ENCODE results near the gene NSMCE4A.
A peak's percentile ranks its signal among the peaks of the same experiment; 100 is the strongest.
"Not testable (repeated sequence)": the region's sequence is repeated elsewhere in the genome, so short reads cannot be mapped to it uniquely, and the experiment has no call there.

NSMCE4A gene

GRCh38 chr10:121941532-121941931 is 33.5 kb downstream of the NSMCE4A start:
- Histone ChIP-seq H3K79me2 (ENCODE audit: insufficient read depth, low read length) (no peaks in the 10 kb centered on the region), H2AFZ (ENCODE audit: low read length) (no peak overlapping the region), H3K9me3 (ENCODE audit: insufficient read depth, low read depth, low read length) (no peaks in the 10 kb centered on the region), H3K36me3 (ENCODE audit: insufficient read depth, low read length) (no peaks in the 10 kb centered on the region), H3K9me2 (replicated peaks; ENCODE audit: low read depth, low read length) (no peaks in the 10 kb centered on the region), H3K4me1 (ENCODE audit: insufficient read depth, low read length, poor library complexity, severe bottlenecking) (no peaks in the 10 kb centered on the region), H3F3A (ENCODE audit: low read depth) (no peaks in the 10 kb centered on the region), H3K9ac (ENCODE audit: low read depth, low read length, poor library complexity, severe bottlenecking) (no peak overlapping the region), H3K4me3 (ENCODE audit: low read length, poor library complexity, severe bottlenecking) (no peak overlapping the region), H3K4me2 (ENCODE audit: low read depth, low read length, poor library complexity, severe bottlenecking) (no peak overlapping the region), H3K27me3 (ENCODE audit: insufficient read depth, low read length, poor library complexity, severe bottlenecking) (no peaks in the 10 kb centered on the region), H4K20me1 (ENCODE audit: insufficient read depth, low read length, poor library complexity, severe bottlenecking) (no peaks in the 10 kb centered on the region)
- TF ChIP-seq EZH2phosphoT487 (IDR thresholded peaks at IDR 0.05; ENCODE audit: borderline replicate concordance) (no peak), CTCF (conservative IDR thresholded peaks at IDR 0.05; ENCODE audit: low read length) (no peak)

- no peaks in the 10 kb centered on the region for H3K27me3 ChIP-seq (ENCODE audit: insufficient read depth, low read length, poor library complexity, severe bottlenecking)
- no peak overlapping the region for H3K4me3 ChIP-seq (ENCODE audit: low read length, poor library complexity, severe bottlenecking)
- no peak overlapping the region for H3K4me2 ChIP-seq (ENCODE audit: low read depth, low read length, poor library complexity, severe bottlenecking)
- H2AFZ ChIP-seq (ENCODE audit: low read length): no peak overlapping the region
- H3K9me2 ChIP-seq (replicated peaks; ENCODE audit: low read depth, low read length): no peaks in the 10 kb centered on the region
- H3F3A ChIP-seq (ENCODE audit: low read depth): no peaks in the 10 kb centered on the region
- H3K9me3 ChIP-seq (ENCODE audit: insufficient read depth, low read depth, low read length): no peaks in the 10 kb centered on the region
- no peaks in the 10 kb centered on the region for H3K36me3 ChIP-seq (ENCODE audit: insufficient read depth, low read length)
- H3K4me1 ChIP-seq (ENCODE audit: insufficient read depth, low read length, poor library complexity, severe bottlenecking): no peaks in the 10 kb centered on the region
- no peaks in the 10 kb centered on the region for H3K79me2 ChIP-seq (ENCODE audit: insufficient read depth, low read length)
- TF ChIP-seq CTCF (conservative IDR thresholded peaks at IDR 0.05; ENCODE audit: low read length): no peak
- TF ChIP-seq EZH2phosphoT487 (IDR thresholded peaks at IDR 0.05; ENCODE audit: borderline replicate concordance): no peak
- no peaks in the 10 kb centered on the region for H4K20me1 ChIP-seq (ENCODE audit: insufficient read depth, low read length, poor library complexity, severe bottlenecking)
- H3K9ac ChIP-seq (ENCODE audit: low read depth, low read length, poor library complexity, severe bottlenecking): no peak overlapping the region
Observed at GRCh38 chr10:121936295-121936694, 38.7 kb downstream of the NSMCE4A start.

GRCh38 chr10:121935702-121936101 is 39.3 kb downstream of the NSMCE4A start:
- no peaks in the 10 kb centered on the region for H3K36me3 ChIP-seq (ENCODE audit: insufficient read depth, low read length)
- H3K9ac ChIP-seq (ENCODE audit: low read depth, low read length, poor library complexity, severe bottlenecking): no peak overlapping the region
- no peaks in the 10 kb centered on the region for H4K20me1 ChIP-seq (ENCODE audit: insufficient read depth, low read length, poor library complexity, severe bottlenecking)
- H3K4me1 ChIP-seq (ENCODE audit: insufficient read depth, low read length, poor library complexity, severe bottlenecking): no peaks in the 10 kb centered on the region
- no peaks in the 10 kb centered on the region for H3K9me2 ChIP-seq (replicated peaks; ENCODE audit: low read depth, low read length)
- TF ChIP-seq EZH2phosphoT487 (IDR thresholded peaks at IDR 0.05; ENCODE audit: borderline replicate concordance) (no peak), CTCF (conservative IDR thresholded peaks at IDR 0.05; ENCODE audit: low read length) (no peak)
- no peaks in the 10 kb centered on the region for H3F3A ChIP-seq (ENCODE audit: low read depth)
- H2AFZ ChIP-seq (ENCODE audit: low read length): no peak overlapping the region
- H3K4me3 ChIP-seq (ENCODE audit: low read length, poor library complexity, severe bottlenecking): no peak overlapping the region
- H3K27me3 ChIP-seq (ENCODE audit: insufficient read depth, low read length, poor library complexity, severe bottlenecking): no peaks in the 10 kb centered on the region
- no peaks in the 10 kb centered on the region for H3K9me3 ChIP-seq (ENCODE audit: insufficient read depth, low read depth, low read length)
- no peak overlapping the region for H3K4me2 ChIP-seq (ENCODE audit: low read depth, low read length, poor library complexity, severe bottlenecking)
- no peaks in the 10 kb centered on the region for H3K79me2 ChIP-seq (ENCODE audit: insufficient read depth, low read length)

- H4K20me1 ChIP-seq (ENCODE audit: insufficient read depth, low read length, poor library complexity, severe bottlenecking); H3K9me3 ChIP-seq (ENCODE audit: insufficient read depth, low read depth, low read length); H3K36me3 ChIP-seq (ENCODE audit: insufficient read depth, low read length); H3F3A ChIP-seq (ENCODE audit: low read depth); H2AFZ ChIP-seq (ENCODE audit: low read length); H3K9me2 ChIP-seq (replicated peaks; ENCODE audit: low read depth, low read length); H3K27me3 ChIP-seq (ENCODE audit: insufficient read depth, low read length, poor library complexity, severe bottlenecking): not testable (repeated sequence)
- peak overlapping the region; percentile 41 for H3K9ac ChIP-seq (ENCODE audit: low read depth, low read length, poor library complexity, severe bottlenecking)
- peak overlapping the region; percentile 96 for H3K4me2 ChIP-seq (ENCODE audit: low read depth, low read length, poor library complexity, severe bottlenecking)
- peak overlapping the region; percentile 84 for H3K4me3 ChIP-seq (ENCODE audit: low read length, poor library complexity, severe bottlenecking)
- H3K4me1 ChIP-seq (ENCODE audit: insufficient read depth, low read length, poor library complexity, severe bottlenecking): peaks cover 16% of the 10 kb centered on the region
- H3K79me2 ChIP-seq (ENCODE audit: insufficient read depth, low read length): peaks cover 39% of the 10 kb centered on the region
Observed at GRCh38 chr10:121930268-121931085, 44.5 kb downstream of the NSMCE4A start.

GRCh38 chr10:121929585-121930267 is 45.3 kb downstream of the NSMCE4A start:
- not testable (repeated sequence) for H3K9me2 ChIP-seq (replicated peaks; ENCODE audit: low read depth, low read length); H4K20me1 ChIP-seq (ENCODE audit: insufficient read depth, low read length, poor library complexity, severe bottlenecking); H3K9me3 ChIP-seq (ENCODE audit: insufficient read depth, low read depth, low read length); H2AFZ ChIP-seq (ENCODE audit: low read length); H3K27me3 ChIP-seq (ENCODE audit: insufficient read depth, low read length, poor library complexity, severe bottlenecking); H3F3A ChIP-seq (ENCODE audit: low read depth); H3K36me3 ChIP-seq (ENCODE audit: insufficient read depth, low read length)
- Histone ChIP-seq H3K4me2 (ENCODE audit: low read depth, low read length, poor library complexity, severe bottlenecking) (peak overlapping the region; percentile 96), H3K79me2 (ENCODE audit: insufficient read depth, low read length) (peaks cover 46% of the 10 kb centered on the region), H3K9ac (ENCODE audit: low read depth, low read length, poor library complexity, severe bottlenecking) (peak overlapping the region; percentile 41), H3K4me3 (ENCODE audit: low read length, poor library complexity, severe bottlenecking) (peak overlapping the region; percentile 84), H3K4me1 (ENCODE audit: insufficient read depth, low read length, poor library complexity, severe bottlenecking) (peaks cover 18% of the 10 kb centered on the region)

Data from Loucy (cell line).